ENCODE measurements around the gene HDAC4.

HDAC4 gene

DNA sequence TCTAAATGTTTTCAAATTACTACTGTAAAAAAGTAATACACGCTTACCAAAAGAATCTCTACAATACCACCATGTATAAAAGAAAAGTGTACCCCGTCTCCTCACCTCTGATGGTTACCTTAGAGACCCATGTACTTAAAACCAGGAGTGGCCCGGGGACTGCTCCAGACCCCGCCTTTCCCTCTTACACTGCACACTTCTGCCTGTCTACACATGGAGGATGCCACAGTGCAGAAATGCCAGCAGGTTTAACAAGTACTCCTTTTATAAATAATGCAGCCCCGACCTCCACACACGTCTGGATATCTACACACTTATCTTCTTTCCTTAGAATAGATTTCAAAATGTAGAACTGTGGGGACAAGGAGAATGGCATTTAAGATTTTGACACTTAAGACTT, 5.3 kb downstream of the HDAC4 start:
- DNase-seq, result no peak

DNA sequence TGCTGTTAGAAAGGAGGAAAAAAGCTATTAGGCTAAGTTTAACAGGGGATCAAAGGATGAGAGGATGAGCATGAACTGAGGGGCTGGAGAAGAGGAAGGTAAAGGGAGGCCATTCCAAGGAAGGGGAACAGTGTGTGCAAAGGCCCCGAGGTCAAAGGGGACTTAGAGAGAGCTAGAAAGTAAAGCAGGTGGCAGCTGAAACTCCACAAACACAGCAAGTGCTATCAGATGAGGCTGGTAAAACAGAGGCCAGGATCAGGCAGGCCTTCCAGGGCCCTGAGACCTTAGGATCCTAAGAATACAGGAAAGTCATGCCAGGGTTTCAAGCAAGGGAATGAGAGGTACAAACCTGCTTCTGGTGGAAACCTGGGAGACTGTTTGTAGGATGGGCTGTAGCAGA, 5.8 kb downstream of the HDAC4 start:
- DNase-seq, result no peak

DNA sequence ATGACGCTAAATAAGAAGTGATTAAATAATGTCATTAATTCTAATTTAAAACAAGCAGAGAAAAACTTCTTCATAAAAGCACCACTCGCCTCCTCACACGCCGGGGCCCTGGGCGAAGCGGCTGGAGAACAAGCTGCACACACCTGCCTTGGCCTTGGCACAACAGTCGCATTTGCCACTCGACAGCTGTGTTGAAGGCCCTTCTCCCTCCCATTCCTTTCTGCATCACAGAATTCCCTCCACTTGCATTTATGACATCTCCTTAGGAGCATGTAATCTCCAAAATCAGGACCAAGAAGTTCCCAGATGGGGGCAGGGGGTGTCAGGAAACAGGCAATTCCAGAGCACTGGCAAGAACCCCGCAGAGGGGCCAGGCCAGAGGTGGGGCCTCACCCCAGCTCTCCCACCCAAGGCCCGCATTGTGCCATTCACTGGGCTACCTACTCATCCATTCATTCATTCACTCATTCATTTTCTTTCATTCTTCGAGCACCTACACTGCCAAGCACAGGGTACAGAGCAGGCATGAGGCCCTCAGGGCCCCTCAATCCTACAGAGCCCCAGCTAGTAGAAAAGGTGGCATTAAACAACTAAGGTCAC, 6.4 kb downstream of the HDAC4 start:
- no peak for DNase-seq

DNA sequence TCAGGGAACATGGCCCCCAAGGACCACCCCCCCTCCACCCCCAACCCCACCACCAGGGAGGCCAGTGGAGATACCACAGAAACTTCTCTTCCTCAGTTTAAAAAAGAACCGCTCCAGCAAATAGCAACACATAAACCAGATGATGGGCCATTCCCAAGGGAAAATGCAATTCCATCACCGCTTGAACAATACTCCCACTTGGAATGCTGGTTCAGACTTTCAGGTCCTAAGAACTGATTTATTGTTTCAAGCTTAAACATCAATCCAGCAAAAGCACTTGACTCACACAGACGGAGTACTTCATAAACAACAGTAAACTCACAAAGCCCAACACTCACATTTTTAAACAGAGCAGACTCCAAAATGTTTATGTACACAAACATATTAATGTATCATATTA, 6.9 kb downstream of the HDAC4 start:
- DNase-seq, result no peak

DNA sequence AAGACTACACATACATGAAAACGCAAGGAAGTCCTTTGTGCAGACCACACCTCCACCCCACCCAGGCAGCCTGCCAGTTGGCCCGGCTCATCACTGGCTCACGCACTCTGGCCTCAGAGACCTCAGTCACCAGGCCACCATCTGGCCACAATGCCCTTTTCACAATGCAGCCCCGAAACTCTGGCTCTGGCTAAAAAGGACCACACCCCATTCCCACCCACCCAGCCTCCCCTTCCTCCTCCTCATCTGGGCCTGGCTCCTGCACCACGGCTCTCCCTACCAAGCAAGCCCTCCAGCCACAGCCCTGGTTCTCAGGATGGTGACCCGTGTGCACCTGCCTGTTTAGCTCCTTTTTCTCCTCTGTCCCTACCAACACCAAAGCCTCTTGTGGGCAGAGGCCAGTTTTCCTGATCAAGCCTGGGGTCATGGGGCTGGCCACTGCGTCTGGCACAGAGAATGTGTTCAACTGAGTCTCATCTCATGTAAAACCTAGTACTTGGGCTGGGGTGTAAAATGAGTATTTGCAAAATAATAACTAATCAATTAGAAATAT, 7.4 kb downstream of the HDAC4 start:
- no peak for DNase-seq

DNA sequence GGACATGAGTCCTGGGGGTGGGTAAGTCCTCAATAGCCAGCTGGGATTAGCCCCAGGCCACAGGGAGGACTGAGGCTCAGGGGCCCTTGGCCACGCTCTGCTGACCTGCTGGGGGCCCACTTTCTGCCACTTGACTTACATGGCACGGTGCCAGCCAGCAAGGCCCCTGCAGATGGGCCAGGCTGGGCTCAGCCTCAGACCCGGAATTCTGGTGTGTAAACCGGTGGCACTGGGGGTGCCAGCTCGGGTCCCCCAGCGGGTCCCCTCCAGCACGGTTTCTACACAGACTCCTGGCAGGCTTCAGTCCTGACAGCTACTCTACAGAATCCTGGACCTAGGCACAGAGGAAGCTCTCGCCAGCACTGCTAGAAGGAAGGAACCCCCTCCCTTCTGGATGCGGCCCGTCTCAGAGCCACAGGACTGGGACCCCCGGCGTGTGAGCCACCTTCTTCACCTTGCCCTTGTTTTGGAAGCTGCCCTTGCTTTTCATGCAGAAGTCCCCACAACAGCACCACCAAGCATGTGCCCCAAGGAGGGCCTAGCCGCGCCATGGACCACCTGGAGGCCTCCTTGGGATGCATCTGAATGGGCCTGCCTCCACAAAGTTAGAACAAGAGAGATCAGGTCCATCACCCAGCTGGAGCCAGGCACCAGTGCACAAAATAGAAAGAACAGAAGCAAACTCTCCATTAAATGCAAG, 8.0 kb downstream of the HDAC4 start:
- DNase-seq, result no peak

DNA sequence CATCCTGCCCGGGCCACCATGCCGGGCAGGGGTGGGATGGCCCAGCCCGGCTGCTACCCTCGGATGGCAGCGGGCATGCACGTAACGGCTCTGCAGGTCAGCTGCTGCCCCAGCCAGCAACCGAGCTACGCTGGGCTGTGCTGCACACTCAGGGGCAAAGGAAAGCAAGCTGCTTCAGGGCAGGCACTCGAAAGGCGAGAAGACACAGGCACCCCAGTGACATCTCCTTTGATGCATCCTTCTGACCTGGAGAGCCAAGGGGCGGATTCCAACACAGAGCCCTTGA, 8.8 kb downstream of the HDAC4 start:
- no peak for DNase-seq

DNA sequence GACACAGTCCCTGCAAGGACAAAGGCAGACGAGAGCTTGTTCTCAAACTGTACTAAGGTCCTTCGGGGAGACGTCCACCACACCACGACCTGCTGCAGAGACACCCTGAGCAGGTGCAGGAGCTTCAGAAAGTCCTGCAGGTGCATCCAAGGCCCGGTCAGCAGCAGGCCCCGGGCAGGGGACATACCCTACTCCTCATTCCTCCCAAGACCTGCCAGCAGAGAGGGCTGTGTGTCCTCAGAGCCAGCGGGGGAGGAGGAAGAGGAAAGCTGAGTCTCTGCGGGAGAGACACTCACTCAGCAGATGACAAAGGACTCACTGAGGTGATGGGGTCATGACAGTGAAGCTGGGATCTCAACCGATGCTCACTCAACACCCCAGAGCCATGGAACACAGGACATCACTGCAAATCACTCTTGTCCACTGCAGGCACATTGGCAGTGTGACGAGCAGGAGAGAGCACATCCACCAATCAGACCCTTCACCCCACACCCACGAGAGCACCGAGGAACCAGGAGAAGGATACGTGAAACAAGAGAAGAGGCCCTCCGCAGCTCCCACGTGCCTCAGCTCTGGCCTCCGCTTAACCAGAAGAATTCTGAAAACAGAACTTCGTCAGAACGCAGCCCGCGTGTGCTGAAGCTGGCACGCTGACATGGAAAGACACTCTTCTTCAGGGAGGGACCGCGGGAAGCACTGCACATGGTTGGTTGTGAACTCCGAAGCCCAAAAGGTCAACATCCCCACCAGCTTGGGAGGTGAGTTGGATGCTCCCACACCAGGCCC, 9.3 kb downstream of the HDAC4 start:
- no peak for DNase-seq

DNA sequence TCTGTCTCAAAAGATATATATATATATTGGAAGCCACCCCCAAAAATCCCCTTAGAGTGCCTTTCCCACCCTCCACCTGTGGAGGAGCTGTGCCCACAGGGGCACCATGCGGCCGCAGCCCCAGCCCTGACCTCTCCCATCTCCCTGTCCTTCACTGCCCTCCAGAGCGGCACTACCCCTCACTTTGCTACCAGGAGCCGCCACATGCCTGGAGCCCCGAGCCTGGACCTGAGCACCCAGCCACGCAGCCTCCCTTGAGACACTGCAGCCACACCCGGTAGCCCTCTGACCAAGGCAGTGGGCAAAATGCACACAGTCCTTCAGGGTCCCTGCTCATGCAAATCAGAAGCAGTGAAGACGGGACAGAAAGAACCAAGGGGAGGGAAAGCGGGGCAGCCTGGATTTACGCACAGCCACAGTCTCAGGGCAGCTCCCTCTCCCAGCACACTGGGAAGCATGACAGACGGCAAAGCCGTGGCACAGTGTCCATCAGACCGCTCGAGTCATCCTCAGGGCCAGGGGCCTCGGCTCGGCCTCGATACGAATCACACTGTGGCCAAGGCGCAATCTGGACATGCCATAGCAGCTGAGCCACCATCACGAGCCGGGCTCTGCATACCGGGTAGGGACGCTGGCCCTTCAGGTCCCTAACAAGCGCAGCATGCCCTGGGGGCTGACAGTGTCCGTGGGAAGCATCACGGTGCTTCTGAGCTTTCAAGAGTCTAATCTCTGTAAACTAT, 10.1 kb downstream of the HDAC4 start:
- no peak for DNase-seq

DNA sequence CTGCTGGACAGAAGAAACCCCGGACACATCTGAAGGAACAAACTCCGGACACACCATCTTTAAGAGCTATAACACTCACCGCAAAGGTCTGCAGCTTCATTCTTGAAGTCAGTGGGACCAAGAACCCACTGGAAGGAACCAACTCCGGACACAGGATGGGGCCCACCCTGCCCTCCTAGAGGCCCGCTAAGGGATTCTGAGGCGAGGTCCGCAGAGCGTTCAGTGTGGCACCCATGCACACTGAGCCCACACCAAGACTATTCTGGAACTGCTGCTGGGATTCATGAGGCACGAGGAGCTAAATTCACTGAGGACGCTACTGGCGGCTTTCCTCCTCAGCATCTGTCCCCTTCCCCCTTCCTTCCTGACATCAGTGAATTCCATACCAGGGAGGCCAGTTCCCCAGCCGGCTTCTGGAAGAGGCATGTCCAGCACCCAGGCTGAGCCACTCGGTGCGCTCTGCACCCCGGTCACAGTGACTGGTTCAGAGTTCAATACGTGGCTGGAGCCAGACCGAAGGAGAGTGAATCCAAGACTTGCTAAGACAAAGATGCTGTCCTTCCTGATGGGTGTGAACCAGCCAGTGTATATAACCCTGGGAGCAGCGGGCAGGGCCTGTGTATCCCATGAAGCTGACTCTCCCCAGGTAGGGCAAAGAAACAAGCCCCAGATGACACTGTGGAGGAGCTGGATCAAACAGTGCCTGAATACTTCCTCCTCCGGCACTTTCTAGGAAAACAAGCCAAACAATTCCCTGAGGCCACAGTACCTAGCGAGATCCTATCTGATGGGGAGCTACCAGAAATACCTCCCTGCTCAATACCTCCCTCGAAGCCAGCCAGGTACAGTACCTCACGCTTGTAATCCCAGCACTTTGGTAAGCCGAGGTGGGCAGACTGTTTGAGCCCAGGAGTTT, 11.1 kb downstream of the HDAC4 start:
- DNase-seq, result no peak

DNA sequence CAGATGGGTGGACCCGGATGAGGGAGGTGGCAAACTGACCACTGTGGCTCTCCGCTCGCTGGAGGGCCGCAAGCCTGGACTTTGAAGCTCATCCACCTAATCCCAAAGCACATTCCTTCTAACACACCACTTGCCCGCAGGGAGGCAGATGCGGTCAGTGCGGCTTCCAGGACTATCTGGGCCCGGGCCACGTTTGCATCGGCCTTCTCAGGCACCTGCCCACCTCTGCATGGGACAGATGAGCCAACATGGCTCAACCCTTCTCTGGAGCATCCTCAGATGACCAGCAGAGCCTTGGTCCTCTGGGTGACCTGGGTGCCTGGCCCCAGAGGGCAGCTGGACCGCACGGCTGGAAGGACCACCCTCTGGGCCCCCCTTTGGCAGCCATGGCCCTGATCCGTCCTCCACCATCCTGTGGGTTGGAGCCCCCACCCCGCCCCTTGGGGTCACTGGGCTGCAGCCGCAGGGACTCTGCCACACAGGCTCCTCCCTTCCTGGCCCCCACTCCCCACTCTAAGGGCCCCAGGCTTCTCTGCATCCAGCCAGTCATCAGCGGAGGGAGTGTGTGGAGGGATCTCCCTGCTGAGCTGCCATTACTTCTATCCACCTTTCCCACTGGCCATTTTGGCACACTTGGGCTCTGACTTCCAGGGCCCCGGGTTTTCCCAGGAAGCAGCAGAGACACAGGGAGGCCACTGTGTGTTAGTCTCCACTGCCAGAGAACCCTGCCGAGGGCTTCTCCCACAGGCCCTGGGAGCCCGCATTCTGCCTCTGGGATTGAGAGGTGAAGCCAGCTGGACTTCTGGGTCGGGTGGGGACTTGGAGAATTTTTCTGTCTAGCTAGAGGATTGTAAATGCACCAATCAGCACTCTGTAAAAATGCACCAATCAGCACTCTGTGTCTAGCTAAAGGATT, 12.3 kb downstream of the HDAC4 start:
- no peak for DNase-seq

DNA sequence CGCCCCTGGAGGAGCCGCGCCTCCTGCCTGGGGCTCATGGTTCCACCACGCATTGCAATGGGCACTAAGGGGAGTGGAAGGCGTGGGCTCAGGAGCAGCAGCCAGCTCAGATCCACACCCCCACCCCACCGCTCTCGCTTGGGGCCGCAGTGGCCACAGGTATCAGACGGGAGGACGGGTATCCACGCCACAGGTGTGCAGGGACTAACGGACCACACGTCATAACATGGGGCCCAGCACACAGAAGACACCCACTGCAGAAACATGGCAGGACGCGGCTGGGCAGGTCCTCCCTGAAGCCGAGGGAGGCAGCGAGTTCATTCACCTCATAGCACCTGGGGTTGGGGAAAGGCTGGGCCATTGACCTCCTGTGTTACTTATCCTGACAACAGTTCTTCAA, 13.0 kb downstream of the HDAC4 start:
- DNase-seq, result no peak

DNA sequence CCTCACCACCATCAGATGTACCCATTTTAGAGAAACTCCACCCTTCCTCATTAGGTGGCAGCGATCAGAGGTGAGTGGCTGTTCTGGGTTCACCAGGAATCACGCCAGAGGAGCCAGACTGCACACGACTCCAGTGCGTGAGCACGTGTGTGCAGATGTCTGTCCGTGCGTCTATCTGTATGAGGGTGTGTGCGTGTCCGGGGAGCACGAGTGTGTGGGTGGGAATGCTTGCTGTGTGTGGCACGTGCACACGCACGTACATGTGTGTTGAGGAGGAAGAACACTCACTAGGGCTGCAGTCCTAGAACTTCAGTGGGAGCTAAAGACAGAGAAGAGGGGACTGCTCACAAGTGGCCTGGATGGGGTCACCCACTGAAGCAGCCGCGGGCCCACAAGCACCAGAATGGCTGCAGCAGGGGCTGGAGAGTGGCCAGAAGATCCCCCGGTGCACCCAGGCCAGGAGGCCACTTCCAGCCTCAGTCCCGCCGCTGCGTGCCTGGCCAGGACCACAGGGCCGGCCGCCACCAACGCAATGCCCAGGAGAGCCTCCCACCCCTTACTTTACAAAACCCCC, 13.9 kb downstream of the HDAC4 start:
- no peak for DNase-seq

DNA sequence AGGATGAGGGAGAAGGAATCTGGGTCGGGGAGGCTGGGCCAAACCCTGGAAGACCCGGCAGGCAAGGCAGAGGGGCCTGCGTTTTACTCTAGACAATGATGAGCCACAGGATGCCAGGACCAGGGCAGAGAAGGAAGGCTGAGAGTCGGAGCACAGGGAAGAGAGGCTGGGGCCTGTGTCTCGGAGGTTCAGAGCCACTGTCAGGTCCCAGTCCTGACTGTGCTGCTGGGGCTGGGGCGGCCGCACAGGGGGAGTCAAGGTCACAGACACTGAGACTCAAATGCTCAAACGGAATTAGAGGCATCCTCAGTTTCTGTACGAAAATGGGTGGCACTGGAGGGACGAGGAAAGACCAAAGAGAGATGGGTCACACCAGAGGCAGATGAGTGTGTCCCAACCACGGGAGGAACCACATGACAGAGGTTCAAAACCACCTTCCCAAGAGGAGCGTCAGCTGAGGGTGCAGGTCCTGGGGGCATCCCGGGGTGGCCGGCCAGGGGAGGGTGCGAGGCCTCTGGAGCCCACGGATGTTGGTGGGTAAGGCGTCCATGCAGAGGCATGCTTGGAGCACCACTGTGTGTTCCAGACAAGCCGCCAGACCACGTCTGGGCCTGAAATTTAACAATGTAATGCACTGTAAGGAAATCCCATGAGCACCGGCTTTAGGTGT, 14.7 kb downstream of the HDAC4 start:
- DNase-seq, result no peak

DNA sequence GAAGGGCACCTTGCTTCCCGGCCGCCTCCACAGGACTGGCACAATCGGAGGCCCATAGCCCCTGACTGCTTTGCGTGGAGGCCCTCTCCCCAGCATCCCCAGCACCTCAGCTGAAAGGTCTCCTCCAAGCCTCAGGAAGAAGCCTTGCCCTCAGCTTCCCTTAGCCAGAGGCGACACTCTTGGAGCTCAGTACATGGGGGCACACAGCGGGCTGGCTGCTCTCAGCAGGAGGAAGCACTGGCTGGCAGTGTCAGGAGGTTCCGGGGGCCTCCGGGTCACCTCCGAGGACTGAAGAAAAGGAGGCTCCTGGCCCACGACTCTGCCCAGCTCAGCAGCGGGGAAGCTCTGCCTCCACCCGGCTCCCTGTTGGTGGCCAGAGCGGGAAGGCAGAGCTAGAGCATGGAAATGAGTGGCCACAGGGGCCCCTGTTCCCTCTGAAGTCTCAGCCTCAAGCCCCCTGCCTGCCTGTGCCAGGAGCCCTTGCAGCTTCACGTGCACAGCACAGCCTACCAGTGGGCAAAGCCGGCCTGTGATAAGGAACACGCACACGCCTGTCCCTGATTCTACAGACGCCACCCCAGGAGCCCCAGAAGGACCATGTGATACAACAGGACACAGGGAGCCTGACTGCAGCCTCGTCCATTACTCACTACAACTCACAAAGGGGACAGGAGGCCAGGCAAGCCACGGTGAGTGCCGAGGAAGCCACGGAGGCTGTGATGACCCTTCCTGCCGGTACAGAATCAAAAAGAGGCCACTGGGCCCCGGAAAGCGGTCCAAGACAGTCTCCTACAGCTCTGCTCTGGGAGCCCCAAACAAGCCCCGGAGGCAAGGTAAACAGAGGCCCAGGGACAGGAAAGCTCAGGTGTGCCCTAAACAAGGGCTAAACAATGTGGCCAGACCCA, 15.5 kb downstream of the HDAC4 start:
- no peak for DNase-seq

DNA sequence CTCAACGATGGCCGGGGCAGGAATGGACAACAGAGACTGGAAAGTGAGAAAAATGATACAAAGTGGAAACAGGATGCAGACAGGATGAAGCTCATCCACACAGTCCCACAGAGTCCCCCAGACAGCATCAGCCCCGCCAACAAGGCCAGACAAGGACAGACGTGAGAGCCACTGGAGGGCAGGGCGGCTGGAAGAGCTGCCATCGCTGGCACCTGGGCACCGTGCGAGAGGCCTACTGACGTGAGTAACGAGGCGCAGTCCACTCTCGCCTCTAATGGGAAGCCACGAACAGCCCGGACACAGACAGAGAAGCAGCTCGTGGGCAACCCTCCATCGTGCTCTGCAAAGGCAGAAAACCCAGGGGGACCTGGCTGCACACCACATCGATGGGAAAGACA, 17.1 kb downstream of the HDAC4 start:
- DNase-seq, result no peak

DNA sequence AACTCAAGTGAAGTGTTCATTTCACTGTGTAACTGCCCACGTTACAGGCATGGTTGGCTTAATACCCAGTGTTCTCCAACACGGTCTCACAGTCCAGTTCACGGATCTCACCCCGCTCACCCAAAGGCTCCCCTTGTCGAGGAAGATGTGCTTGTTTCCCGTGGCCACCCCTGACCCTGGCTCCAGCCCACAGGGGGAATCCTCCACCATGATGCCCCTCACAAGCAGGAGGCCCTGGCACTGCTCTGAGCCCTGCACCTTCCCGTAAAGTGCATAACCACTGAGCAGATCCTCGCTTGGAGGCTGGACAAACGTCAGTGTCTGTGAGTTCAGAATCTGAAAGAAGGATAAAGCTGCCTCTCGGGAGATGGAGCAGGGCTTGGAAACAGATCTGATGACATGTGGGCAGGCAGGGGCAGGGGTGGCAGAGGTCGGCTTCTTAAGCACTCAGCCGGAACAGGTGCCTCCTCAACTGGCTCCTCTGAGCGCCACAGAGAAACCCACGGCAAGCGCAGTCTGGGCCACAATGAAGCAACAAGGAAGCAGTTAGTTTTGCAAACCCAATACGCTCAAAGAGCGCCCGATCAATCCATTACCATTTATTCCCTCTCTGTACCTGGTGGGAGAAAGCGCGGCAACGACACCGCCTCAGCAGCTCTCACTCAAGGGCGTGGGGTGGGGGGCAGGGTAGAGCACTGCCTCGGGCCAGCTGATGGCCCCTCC, 17.6 kb downstream of the HDAC4 start:
- DNase-seq, result no peak

DNA sequence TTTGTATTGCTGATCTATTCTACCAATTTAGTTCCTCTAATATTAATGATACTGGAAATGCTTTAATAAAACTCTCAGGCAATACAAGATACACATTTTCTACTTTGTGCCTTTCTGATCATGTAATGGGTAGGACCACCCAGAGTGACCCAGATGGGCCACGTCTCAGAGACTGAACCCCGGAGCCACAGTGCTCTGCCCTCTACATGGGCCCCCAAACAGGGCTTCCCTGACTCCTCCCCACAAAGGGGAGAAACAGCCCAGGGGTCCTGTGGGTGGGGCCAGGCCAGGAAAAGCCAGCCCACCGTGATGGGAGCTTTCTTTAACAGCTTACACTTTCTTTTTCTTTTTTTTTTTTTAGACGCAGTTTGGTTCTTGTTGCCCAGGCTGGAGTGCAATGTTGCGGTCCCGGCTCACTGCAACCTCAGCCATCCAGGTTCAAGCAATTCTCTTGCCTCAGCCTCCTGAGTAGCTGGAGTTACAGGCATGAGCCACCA, 18.4 kb downstream of the HDAC4 start:
- DNase-seq, result no peak

Data from stimulated activated CD4-positive, alpha-beta T cell treated with anti-CD3 and anti-CD28 coated beads, Interleukin-2, amount 100 ng/mL, for 24 hours (primary cell).